GM21360 (cell line): ENCODE measurements around the gene PGAM5.
"Not testable (repeated sequence)": the region's sequence is repeated elsewhere in the genome, so short reads cannot be mapped to it uniquely, and the experiment has no call there.

Source experiments
- ATAC-seq: cut with Tn5 transposase; IDR thresholded peaks from one replicate; pipeline ENCODE4 v1.9.1; 2021; ENCODE audit warnings: mild to moderate bottlenecking, moderate library complexity; ENCODE audit not compliant: unreplicated experiment

The PGAM5 gene

DNA sequence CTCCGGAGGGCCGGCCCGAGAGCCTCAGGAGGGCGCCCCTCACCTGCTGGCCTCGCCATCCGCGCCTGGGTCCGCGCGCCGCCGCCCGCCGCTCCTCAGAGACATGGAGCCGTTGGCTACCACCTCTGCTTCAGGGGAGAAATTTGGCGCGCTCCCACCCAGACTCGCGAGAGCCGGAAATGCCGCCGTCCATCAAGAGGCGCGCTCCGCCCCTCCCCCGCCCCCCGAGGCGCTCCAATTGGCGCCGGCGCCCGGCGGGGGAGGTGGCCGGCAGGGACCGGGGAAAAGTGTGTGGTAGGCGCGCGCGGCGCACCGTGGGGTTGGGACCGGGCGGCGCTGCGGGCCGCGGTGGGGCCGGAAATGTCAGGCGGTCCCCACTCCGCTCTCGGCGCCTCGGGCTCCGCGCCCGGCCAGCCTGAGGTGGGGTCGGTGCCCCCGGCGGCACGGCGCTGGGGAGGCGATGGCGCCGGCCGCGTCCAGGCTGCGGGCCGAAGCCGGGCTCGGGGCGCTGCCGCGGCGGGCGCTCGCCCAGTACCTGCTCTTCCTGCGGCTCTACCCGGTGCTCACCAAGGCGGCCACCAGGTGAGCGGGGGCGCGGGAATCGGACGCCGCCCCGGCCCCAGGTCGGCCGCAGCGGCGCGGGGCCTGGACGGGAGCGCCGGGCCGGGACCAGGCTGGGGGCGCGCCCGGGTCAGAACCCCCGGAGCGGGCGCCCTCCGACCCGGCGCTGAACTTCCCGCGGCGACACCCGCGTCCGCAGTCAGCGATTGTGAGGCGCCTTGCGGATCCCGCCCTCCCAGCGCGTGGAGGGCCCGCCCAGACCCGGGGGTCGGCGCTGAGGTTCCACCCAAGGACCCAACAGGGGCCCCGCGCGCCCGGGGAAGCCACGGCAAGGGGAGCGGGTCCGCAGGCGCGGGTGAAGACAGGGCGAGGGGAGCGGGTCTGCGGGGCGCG lies 23.2 kb upstream of the PGAM5 start, which contains the start of the genes POLE and PXMP2:
TSS of gene POLE (minus strand) at position 132 of the 954 bp plus-strand sequence. CDS start at position 105, 27 bp downstream.
TSS of gene PXMP2 (plus strand) at position 377 of the 954 bp plus-strand sequence. CDS start at position 461, 84 bp downstream.
- peak; percentile 81 for ATAC-seq

DNA sequence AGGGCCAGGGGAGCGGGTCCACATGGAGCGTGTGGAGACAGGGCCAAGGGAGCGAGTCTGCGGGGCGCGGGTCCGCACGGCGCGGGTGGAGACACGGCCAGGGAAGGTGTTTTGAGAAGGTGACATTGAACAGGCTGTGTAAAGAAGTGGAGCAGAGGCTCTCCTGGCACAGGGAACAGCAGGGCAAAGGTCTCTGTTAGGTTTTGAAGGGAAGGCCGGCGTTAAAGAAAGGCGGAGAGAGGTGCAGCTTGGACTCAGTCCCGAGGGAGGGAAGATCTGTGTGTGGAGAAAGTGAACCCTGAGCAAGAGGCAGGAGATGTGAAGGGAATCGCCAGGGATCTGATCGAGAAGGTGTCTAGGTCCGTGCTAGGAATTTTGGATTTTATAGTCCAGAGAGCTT lies 21.4 kb upstream of the PGAM5 start:
- ATAC-seq, result no peak

DNA sequence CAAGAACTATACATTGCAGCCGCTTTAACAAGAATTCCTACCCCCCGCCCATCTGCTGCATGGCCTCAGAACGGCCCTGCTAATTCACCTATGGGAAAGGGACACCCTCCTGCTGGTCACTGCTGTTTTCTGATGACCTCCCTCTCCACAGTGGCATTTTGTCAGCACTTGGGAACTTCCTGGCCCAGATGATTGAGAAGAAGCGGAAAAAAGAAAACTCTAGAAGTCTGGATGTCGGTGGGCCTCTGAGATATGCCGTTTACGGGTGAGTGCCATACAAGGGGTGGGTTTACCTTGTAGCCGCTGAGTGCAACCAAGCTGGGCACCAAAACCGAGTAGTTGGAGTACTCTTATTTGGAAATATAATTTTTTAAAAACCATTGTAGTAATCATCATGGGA lies 20.5 kb upstream of the PGAM5 start:
- ATAC-seq, result no peak

DNA sequence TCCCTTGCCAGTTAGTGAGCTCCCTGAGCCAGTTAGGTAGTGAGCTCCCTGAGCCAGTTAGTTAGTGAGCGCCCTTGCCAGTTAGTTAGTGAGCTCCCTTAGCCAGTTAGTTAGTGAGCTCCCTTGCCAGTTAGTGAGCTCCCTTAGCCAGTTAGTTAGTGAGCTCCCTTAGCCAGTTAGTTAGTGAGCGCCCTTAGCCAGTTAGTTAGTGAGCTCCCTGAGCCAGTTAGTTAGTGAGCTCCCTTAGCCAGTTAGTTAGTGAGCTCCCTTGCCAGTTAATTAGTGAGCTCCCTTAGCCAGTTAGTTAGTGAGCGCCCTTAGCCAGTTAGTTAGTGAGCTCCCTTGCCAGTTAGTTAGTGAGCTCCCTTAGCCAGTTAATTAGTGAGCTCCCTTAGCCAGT lies 18.6 kb upstream of the PGAM5 start:
- not testable (repeated sequence) for ATAC-seq

DNA sequence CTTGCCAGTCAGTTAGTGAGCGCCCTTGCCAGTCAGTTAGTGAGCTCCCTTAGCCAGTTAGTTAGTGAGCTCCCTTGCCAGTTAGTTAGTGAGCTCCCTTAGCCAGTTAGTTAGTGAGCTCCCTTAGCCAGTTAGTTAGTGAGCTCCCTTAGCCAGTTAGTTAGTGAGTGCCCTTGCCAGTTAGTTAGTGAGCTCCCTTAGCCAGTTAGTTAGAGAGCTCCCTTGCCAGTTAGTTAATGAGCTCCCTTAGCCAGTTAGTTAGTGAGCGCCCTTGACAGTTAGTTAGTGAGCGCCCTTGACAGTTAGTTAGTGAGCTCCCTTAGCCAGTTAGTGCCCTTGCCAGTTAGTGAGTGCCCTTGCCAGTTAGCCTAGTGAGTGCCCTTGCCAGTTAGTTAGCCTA lies 15.8 kb upstream of the PGAM5 start:
- not testable (repeated sequence) for ATAC-seq

DNA sequence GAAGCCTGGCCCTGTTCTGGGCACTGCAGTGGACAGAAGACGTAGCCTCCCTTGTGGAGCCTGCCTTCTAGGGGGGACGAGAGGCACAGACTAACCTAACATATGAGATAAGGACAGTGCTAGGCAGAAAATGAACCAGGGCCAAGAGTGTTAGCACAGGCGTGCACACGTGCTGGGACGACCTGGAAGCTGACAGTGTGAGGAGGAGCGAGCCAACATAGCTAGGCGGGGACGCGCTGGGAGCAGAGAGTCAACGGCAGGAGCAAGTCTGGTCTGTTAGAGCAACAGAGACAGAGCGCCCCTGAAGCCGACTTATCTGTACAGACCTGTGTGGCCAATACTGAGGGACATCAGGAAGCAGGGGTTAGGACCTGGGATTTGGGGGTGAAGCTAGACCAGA lies 15.2 kb upstream of the PGAM5 start:
- ATAC-seq, result no peak

DNA sequence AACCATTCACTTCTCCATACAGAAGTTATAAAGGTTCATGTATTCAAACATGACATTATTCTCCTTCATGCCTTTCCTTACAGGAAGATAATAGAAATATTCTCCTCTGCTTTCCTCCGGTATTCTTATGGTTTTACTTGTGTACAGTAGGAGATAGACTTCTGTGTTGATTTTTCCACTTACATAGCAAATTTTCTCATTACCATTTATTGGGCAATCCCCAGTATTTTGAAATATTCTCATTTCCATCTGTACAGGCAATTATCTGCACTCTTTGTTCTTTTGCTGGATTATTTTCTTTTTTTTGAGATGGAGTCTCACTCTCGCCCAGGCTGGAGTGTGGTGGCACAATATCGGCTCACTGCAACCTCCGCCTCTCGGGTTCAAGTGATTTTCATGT lies 12.3 kb upstream of the PGAM5 start:
- no peak for ATAC-seq

DNA sequence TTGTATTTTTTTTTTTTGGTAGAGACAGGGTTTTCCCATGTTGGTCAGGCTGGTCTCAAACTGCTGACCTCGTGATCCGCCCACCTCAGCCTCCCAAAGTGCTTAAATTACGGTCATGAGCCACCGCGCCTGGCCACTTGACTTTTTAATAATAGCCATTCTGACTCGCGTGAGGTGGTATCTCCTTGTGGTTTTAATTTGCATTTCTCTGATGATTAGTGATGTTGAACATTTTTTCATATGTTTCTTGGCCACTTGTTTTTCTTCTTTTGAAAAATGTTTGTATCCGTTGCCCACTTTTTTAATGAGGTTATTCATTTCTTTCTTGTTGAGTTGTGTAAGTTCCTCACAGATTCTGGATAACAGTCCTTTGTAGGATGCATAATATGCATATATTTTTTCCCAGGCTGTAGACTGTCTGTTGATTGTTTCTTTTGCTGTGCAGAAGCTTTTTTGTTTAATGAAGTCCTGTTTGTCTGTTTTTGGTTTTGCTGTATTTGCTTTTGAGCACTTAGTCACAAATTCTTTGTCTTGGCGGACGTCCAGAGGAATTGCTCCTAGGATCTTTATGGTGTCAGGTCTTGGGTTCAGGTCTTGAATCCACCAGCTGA lies 10.3 kb upstream of the PGAM5 start:
- ATAC-seq, result no peak

DNA sequence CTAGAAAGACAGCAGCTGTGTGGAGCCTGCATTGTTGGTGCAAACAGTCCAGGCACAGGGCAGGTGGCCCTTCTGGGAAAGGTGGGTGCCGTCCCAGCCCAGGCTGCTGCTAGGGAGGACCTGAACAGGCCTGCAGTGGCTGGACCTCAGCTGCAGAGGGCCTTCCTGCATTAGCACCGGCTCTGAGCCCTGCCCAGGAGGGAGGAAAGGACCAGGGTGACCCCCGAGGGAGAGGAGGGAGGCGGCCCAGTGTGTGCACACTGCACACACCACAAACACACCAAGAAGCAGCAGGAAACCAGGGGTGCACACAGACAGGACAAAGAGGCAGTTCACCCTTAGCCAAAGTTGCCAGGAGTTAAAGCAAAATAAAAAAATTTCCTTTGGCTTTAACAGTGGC lies 8.0 kb upstream of the PGAM5 start:
- ATAC-seq, result no peak

DNA sequence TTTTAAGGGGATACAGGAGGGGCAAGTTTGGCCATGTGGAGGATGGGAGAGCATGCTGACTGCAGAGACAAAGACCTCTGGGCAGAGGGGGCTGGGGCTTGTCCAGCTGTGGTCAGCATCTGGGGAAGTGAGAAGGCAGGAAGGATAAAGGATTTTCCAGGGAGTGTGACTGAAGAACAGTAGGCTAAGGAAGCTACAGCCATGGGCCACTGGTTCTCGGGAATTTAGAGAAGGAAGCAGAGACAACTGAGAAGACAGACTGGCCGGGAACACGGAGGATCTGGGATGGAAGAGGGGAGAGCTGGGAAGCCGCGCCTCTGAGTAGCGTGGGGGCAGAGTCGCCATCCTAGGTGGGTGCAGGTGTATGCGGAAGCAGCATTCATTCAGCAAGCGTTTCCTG lies 7.0 kb upstream of the PGAM5 start:
- no peak for ATAC-seq

DNA sequence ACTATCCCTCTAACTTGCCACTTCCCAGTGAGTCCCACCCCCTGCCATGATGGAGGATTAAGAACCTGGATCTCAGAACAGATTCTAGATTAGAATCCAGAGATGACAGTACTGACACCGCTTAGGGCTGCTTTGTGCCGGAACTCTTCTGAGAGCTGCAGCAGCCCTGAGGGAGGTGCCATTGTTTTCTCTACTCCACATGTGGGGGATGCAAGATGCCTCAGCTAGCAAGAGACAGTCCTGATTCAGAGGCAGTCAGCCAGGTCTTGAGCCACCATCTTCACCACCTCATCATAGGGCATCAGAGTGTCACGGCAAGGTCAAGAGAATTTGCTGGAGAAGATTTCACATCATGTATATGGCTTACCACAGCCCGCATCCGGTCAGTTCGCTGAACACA lies 3.4 kb upstream of the PGAM5 start:
- ATAC-seq, result no peak

DNA sequence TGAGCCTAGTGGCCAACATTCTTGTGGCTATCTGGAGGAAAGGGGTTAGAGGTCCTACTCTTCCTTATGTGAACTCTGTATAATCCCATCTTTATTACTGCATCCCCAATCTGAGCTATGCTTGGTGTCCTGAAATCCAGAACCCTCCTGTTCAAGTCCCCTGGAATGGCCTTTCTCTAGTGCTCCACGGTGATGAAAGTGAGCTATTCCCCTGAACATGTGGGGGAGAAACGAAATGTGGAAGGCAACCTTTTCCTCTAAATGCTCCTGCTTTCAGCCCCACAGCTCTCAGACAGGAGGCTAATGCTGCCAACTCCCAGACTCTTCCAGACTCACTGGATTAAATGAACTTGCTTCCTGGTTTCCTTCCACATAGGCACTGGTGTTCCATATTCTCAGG lies 2.5 kb upstream of the PGAM5 start:
- ATAC-seq, result no peak

DNA sequence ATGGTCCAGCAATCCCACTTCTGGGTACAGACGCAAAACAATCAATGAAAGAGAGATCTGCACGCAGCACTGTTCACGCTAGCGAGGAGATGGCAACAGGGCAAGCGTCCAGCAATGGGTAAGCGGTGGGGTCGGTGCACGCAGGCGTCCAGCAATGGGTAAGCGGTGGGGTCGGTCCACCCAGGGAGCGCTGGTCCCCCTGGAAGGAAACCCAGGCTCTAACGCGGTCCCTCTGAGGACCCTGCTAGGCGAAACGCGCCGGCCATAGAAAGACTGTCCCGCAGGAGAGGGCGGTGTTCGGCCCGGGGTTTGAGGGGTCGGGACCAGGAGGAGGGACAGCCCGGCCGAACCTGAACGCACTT lies 618 bp upstream of the PGAM5 start:
- peak; percentile 21 for ATAC-seq

DNA sequence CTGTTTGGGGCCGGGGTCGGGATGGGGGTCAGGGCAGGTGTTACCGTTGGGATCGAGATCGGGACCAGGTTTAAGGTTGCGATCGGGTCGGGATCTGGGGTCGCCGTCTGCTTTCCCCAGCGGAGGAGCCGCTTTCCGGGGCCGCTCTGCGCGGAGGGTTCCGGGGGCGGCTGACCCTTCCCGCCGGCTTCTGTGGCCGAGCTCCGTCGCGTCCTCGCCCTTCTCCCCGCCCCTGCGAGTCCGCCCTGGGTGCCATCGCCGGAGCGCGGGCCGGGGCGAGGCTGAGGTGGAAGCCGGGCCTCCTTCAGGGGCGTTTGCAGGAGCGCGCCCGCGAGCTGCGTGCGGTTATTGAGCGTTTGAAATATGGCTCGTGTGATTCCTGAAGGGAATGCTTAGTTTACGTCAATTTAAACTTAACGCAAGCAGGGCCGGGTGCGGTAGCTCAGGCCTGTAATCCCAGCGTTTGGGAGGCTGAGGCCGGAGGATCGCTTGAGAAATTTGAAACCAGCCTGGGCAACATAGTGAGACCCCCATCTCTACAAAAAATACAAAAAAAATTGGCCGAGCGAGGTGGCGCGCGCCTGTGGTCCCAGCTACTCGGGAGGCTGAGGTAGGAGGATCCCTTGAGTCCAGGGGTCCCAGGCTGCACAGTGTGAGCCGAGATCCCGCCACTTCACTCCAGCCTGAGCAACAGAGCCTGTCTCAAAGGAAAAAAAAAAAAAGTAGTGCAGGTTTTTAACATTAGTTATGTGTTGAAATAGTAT lies 620 bp downstream of the PGAM5 start:
- ATAC-seq, result peak; percentile 2

DNA sequence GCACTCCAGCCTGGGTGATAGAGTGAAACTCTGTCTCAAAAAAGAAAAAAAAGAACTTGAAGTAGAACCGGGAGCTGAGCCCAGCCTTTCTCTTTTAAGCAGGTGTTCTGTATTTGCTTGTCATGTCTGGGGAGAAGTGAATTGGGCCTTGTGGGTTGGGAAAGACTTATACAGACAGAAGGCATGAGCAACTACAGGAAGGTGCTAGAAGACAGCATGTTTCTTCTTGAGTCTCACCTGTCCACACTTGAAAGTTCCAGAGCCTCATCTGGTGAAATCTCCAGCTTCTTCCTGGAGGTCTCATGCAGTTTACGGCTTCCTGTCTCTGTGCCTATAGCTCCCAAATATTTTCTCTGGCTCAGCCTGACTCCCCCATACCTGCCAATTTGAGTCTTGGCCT lies 2.5 kb downstream of the PGAM5 start:
- no peak for ATAC-seq

DNA sequence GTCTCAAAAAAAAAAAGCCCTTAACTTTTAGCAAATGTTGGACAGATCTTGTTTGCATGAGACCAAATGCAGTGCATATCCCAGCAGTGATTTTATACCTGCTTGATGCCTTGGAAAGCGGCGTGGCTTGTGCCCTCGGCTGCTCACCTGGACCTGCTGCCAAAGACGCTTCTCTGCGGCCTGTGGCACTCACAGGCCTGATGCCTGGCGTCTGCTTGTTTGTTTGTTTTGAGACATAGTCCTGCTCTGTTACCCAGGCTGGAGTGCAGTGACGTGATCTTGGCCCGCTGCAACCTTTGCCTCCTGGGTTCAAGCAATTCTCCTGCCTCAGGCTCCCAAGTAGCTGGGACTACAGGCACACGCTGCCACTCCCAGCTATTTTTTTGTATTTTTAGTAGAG lies 5.2 kb downstream of the PGAM5 start:
- ATAC-seq, result no peak

DNA sequence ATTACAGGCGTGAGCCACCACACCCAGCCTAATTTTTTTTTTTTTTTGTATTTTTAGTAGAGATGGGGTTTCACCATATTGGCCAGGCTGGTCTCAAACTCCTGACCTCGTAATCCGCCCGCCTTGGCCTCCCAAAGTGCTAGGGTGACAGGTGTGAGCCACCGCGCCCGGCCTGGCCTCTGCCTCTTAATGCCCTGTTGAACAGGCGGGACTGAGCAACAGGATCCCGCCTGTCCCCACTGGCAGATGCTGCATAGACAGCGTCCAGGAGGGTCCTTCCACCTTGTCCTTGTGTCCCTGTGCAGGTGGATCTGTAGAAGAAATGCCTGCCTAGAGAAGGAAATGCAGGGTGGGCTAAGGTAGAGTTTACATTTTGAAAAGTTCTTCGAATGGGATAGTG lies 5.7 kb downstream of the PGAM5 start:
- ATAC-seq, result no peak

DNA sequence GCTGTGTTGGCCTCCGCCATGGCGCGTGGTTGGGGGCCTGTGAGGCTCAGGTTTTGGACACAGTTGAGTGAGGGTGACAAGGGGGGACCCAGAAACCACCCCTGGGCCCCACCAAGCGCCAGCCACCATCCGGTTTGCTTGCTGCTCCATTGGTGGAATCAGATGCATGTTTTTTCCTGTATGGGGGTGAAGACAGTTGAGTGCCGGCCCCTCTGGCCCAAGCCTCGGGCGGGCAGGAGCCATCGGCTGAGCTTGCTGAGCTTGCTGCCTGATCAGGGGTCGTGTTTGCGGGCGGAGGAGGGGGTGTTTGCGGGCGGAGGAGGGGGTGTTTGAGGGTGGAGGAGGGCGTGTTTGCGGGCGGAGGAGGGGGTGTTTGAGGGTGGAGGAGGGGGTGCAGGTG lies 6.4 kb downstream of the PGAM5 start:
- ATAC-seq, result no peak

DNA sequence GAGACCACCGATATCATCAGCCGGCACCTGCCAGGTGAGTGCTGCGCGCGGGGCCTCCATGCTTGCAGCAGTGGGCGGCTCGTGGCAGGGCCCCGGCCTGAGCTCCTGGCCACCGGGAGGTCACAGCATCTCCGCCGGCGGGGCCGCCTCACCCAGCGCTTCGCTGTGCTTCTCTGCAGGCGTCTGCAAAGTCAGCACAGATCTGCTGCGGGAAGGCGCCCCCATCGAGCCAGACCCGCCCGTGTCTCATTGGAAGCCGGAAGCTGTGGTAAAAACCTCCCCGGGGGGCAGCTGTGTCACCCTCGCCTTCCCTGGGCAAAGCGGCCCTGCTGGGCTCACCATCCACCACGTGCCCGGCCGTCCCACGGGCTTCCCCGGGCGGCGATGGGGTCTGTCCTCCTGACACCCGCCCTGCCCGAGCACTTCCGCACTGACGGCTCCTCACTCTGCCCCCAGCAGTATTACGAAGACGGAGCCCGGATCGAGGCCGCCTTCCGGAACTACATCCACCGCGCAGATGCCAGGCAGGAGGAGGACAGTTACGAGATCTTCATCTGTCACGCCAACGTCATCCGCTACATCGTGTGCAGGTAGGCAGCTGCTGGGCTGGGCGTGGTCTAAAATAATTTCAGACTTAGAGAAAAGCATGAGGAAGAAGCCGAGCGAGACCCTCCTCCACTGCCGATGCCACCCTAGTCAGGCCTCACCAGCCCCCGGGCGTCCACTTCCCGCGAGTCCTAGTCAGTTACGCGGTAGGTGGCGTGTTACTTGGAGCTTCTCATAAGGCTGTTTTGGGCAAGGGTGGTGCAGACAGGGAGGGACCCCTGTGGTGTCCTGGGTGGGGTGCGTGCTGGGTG lies 7.1 kb downstream of the PGAM5 start:
- no peak for ATAC-seq

DNA sequence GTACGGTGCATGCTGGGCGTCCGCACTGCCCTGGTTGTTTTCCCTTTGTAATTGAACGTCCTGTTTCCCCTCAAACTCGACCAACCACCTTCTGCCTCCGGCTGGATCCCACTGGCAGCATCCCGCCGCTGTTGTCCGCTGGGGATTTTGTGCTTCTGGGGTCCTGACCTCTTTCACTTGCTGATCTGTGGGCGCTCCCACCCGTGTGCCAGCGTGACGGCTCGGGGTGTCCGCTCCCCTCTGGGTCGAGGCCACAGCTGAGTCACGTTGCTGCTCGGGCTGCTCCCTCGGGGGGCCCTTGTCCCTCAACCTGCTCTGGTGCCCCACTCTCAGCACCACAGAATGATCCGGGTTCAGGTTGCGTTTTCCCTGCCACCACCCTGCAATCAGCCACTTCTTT lies 8.0 kb downstream of the PGAM5 start:
- no peak for ATAC-seq
